ENCODE data around the gene ITPKB. TPM values are rescaled to one million over a fixed set of nuclear protein-coding genes. Genes with fewer than 3 reads are reported as not detected.

The ITPKB gene
- total RNA-seq, 1 donor from 2014 or later = 2.1 TPM

- DNase-seq (ENCODE audit: low read depth) = no peak
Observed at GRCh38 chr1:226686440-226687425, 52.3 kb downstream of the ITPKB start.

GRCh38 chr1:226685196-226685820 is 53.8 kb downstream of the ITPKB start:
- DNase-seq (ENCODE audit: low read depth) = no peak

- no peak for DNase-seq (ENCODE audit: low read depth)
Observed at GRCh38 chr1:226684026-226684425, 55.1 kb downstream of the ITPKB start.

GRCh38 chr1:226682871-226683814 is 55.9 kb downstream of the ITPKB start:
- no peak for DNase-seq (ENCODE audit: low read depth)

- DNase-seq (ENCODE audit: low read depth) = no peak
Observed at GRCh38 chr1:226681652-226682493, 57.2 kb downstream of the ITPKB start.

GRCh38 chr1:226680653-226681052 is 58.4 kb downstream of the ITPKB start:
- no peak for DNase-seq (ENCODE audit: low read depth)

GRCh38 chr1:226679853-226680516 is 59.1 kb downstream of the ITPKB start:
- peak; percentile 93 for DNase-seq (ENCODE audit: low read depth)

- DNase-seq (ENCODE audit: low read depth) = no peak
Observed at GRCh38 chr1:226679262-226679661, 59.8 kb downstream of the ITPKB start.

- no peak for DNase-seq (ENCODE audit: low read depth)
Observed at GRCh38 chr1:226678701-226679100, 60.4 kb downstream of the ITPKB start.

- DNase-seq (ENCODE audit: low read depth) = no peak
Observed at GRCh38 chr1:226678251-226678650, 60.8 kb downstream of the ITPKB start.

GRCh38 chr1:226677027-226678020 is 61.8 kb downstream of the ITPKB start:
- DNase-seq (ENCODE audit: low read depth) = peak; percentile 95

GRCh38 chr1:226676381-226676780 is 62.7 kb downstream of the ITPKB start:
- no peak for DNase-seq (ENCODE audit: low read depth)

GRCh38 chr1:226675715-226676357 is 63.2 kb downstream of the ITPKB start:
- DNase-seq (ENCODE audit: low read depth) = no peak

- DNase-seq (ENCODE audit: low read depth) = no peak
Observed at GRCh38 chr1:226674892-226675714, 64.0 kb downstream of the ITPKB start.

GRCh38 chr1:226672339-226672762 is 66.7 kb downstream of the ITPKB start:
- no peak for DNase-seq (ENCODE audit: low read depth)

GRCh38 chr1:226671277-226671676 is 67.8 kb downstream of the ITPKB start:
- no peak for DNase-seq (ENCODE audit: low read depth)

GRCh38 chr1:226670073-226670472 is 69.0 kb downstream of the ITPKB start:
- no peak for DNase-seq (ENCODE audit: low read depth)

All from myocyte (in vitro differentiated cells).